GM06990 (cell line): ENCODE data around the gene NAB1.
"Not testable (repeated sequence)": the region's sequence is repeated elsewhere in the genome, so short reads cannot be mapped to it uniquely, and the experiment has no call there.

ENCODE experiments used
- DNase-seq: peaks from one replicate; pipeline ENCODE4 v3.0.0-alpha.2; 2011; ENCODE audit not compliant: insufficient read length; ENCODE audit errors: extremely low read depth
- H3K27me3 ChIP-seq: replicated peaks from 2 replicates; pipeline ENCODE4 v1.6.0; 2011; ENCODE audit warnings: low read length; ENCODE audit not compliant: control insufficient read depth, insufficient read depth
- H3K36me3 ChIP-seq: 2 replicates; pipeline ENCODE4 v1.5.1; 2011; ENCODE audit warnings: low read length; ENCODE audit not compliant: control insufficient read depth, insufficient read depth
- H3K4me3 ChIP-seq: replicated peaks from 2 replicates; pipeline ENCODE4 v1.5.1; 2011; ENCODE audit warnings: low read depth, mild to moderate bottlenecking, control low read depth, low read length
- TF ChIP-seq, protein P1 (sequence below): IDR thresholded peaks from 2 replicates; pipeline ENCODE4 v1.5.1; 2011; ENCODE audit warnings: low read length, control low read depth, mild to moderate bottlenecking, inconsistent platforms; ENCODE audit not compliant: insufficient read depth, poor library complexity, severe bottlenecking

The NAB1 gene

DNA sequence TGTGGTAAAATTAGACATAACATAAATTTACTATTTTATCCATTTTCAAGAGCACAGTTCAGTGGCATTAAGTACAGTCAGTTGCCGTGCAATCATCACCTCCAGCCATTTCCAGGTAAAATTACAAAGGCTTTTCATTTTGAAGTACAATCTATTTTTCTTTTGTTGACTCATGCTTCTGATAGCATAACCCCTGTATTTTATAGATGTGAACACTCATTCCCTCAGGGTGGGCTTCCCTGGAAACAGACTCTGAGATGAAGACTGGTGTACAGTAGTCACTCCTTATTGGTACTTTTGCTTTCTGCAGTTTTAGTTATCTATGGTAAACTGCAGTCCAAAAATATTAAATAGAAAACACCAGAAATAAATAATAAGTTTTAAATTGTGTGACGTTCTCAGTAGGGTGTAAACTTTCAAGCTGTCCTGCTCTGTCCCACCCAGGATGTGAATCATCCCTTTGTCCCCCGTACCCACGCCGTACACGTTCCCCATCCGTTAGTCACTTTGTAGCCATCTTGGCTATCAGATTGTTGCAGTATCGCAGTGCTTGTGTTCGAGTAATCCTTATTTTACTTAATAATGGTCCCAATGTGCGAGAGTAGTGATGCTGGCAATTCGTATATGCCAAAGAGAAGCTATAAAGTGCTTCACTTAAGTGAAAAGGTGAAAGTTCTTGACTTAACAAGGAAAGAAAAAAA, 41.1 kb upstream of the NAB1 start:
- no peak for DNase-seq
- TF ChIP-seq, protein P1, sequence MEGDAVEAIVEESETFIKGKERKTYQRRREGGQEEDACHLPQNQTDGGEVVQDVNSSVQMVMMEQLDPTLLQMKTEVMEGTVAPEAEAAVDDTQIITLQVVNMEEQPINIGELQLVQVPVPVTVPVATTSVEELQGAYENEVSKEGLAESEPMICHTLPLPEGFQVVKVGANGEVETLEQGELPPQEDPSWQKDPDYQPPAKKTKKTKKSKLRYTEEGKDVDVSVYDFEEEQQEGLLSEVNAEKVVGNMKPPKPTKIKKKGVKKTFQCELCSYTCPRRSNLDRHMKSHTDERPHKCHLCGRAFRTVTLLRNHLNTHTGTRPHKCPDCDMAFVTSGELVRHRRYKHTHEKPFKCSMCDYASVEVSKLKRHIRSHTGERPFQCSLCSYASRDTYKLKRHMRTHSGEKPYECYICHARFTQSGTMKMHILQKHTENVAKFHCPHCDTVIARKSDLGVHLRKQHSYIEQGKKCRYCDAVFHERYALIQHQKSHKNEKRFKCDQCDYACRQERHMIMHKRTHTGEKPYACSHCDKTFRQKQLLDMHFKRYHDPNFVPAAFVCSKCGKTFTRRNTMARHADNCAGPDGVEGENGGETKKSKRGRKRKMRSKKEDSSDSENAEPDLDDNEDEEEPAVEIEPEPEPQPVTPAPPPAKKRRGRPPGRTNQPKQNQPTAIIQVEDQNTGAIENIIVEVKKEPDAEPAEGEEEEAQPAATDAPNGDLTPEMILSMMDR: no peak
- Histone ChIP-seq H3K36me3 (no peaks in the 10 kb centered on the region), H3K27me3 (no peaks in the 10 kb centered on the region), H3K4me3 (no peak overlapping the region)

DNA sequence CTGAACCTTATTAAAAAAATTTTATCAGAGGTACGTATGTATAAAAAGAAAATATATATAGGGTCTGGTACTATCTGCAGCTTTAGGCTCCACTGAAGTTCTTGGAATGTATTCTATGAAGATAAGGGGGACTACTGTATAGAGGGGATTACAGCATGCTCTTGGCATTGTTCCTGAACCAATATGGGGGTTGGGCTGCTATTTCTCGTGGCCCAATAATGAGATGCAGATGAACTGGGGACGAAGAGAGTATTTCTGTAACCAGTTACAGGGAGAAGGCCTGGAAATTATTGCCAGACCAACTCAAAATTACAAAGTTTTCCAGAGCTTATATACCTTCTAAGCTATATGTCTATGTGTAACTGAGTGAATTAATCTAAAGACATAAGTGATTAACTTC, 40.0 kb upstream of the NAB1 start:
- H3K27me3 ChIP-seq, H3K4me3 ChIP-seq, H3K36me3 ChIP-seq, DNase-seq: not testable (repeated sequence)

DNA sequence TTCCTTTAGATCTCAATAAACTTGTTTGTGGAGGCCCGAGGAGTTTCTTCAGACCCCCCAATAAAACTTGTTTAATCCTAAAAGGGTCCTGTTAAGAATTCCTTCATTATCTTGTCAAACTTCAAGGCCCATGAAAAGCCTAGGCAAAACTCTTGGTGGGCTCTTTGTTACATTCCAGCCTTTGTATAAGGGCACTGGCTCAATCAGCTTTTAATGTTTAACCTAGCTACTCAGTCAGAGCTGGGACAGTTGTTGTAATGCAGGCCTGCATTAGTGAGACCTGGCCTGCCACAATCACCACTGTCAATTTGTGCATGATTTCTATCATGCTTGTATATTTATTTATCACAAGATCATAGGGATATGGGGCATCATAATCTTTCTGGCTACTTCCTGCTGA, 39.5 kb upstream of the NAB1 start:
- H3K27me3 ChIP-seq, H3K36me3 ChIP-seq, DNase-seq, H3K4me3 ChIP-seq: not testable (repeated sequence)

DNA sequence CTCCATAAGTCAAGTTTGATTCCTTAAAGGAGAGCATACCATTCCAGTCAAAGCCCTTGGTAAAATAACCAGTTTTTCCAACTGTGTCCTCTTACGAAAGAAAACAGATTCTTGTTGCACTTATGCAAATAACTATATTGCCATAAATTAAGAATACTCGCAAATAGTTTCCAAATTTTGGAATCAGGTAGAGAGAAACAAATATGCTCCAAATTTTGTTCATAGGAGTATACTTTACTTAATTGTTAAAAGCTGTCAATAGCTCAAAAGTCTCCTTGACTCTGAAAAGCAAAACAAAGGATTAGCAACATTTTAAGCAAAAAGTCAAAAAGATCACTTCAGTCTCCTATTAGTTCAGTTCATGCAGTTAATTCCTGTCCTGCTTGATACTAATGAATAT, 38.4 kb upstream of the NAB1 start:
- not testable (repeated sequence) for H3K36me3 ChIP-seq, H3K4me3 ChIP-seq, H3K27me3 ChIP-seq, DNase-seq

DNA sequence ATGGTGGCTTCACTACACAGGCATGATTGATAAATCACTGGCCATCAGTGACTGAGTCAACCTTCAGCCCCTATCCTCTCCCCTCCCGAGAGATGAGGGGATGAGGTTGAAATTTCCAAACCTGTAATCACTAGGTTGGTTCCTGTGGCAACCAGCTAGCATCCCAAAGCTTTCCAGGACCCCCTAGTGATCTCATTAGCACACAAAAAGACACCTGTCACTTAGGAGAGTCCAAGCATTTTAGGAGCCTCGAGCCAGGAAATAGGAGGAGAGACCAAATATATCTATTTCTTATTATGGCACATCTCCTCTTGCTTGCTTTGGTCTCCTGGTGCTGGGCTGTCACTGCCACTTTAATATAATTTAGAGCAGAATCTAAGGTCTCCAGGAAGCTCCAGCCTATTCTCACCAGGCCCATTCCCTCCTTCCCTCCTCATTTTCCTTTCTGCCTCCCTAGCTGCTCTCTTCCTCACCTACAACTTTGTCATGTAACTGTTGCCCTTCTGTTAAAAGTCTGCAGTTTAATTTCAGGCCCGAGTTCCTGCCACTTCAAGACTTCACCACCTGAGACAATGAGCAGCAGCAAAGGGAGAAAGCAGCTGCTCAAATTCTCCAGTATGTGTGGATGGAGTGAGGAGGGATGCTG, 33.2 kb upstream of the NAB1 start:
- no peaks in the 10 kb centered on the region for H3K27me3 ChIP-seq
- DNase-seq: no peak
- TF ChIP-seq, protein P1: no peak
- H3K36me3 ChIP-seq: no peaks in the 10 kb centered on the region
- H3K4me3 ChIP-seq: no peak overlapping the region

DNA sequence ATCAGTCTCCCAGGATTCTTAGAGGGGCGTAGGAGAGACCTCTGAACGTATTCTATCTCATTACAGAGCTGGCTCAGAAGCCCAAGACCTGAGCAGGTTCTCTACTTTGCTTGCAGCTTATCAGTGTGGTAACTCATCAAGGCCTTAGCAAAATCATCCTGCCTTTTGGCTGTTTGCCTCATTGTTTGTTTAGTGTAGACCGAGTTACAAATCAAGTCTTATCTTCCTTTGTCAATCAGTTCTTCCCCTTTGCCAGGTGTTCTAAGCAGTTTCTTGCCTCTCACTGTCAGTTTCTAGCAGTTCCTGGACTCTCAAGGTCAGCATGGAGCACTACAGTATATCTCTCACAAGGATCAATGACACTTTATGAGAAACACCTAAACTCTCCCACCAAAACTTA, 30.9 kb upstream of the NAB1 start:
- Histone ChIP-seq H3K4me3 (no peak overlapping the region), H3K36me3 (no peaks in the 10 kb centered on the region), H3K27me3 (no peaks in the 10 kb centered on the region)
- TF ChIP-seq, protein P1: no peak
- DNase-seq: no peak

DNA sequence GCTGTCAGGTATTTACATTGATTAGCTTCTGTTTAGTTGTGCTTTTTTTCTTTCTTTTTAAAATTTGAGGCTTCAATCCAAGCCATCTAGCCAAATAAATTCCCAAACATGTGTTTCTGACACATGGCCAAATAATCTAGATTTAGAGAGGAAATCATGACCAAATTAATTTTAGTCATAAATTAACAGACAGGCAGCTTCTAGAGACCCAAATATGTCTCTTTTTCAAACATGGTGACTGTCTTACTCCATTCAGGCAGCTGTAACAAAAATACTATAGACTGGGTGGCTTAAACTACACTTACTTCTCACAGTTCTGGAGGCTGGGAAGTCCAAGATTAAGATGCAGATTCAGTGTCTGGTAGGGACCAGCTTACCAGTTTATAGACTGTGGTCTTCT, 23.2 kb upstream of the NAB1 start:
- H3K27me3 ChIP-seq: no peaks in the 10 kb centered on the region
- TF ChIP-seq, protein P1: no peak
- no peaks in the 10 kb centered on the region for H3K36me3 ChIP-seq
- H3K4me3 ChIP-seq: no peak overlapping the region
- DNase-seq: no peak
